Lower leg skin (tissue), 4 donors: ENCODE results near the gene SLC6A12. TPM values are rescaled to one million over a fixed set of nuclear protein-coding genes. Genes with fewer than 3 reads are reported as not detected.

Source experiments
- DNase-seq, 2 donors: peaks; one replicate each; pipeline ENCODE4 v3.0.0-alpha.2; 2019; ENCODE audit warnings: low spot score in 2 of 2
- H3K4me3 ChIP-seq: fragments of 200-600 bp; sonication (generic); 2 replicates; pipeline ENCODE4 v1.5.1; 2017; ENCODE audit warnings: mild to moderate bottlenecking, low read depth; ENCODE audit not compliant: poor library complexity, severe bottlenecking
- CTCF ChIP-seq, 3 donors: fragments of 450-650 bp; IDR thresholded peaks; one replicate each; pipeline ENCODE4 v1.5.1; 2016; ENCODE audit warnings: antibody characterized with exemption in 3 of 3, mild to moderate bottlenecking in 3 of 3, moderate library complexity in 2 of 3
- POLR2A ChIP-seq, 2 donors: fragments of 450-650 bp; IDR thresholded peaks; one replicate each; pipeline ENCODE4 v1.6.1; 2016 to 2017; ENCODE audit warnings: antibody characterized with exemption in 2 of 2, mild to moderate bottlenecking in 1 of 2, moderate library complexity in 1 of 2
- WGBS, 2 donors: methylation state at CpG; one replicate each; pipeline ENCODE4 v1.1.5; 2018; 5-methylcytosine and 5-hydroxymethylcytosine counted together
- intact Hi-C: fragments of 100-400 bp; cut with DNase I; formaldehyde crosslinking; loops from one replicate; pipeline ENCODE4 v1.15.0; 2023; ENCODE audit warnings: low total_unique reads
- total RNA-seq, 4 donors: library from RNA; depleted of rRNA; stranded (reverse); fragments of >200 nt; gene quantifications; one replicate each; pipeline ENCODE4 v1.1.0, GENCODE V29; 2016

SLC6A12 gene
- total RNA-seq, 4 donors from 2014 or later, result 0.30 to 0.74 (median 0.71) TPM; not detected in 1

- 65 to 71% methylated on average over 9 to 11 of the region's 11 CpGs for WGBS, 2 donors
- no peak for DNase-seq
- intact Hi-C loops, result no loop called here
- no peak overlapping the region for H3K4me3 ChIP-seq
- TF ChIP-seq CTCF (IDR thresholded peaks at IDR 0.05), result no peak
- TF ChIP-seq POLR2A (IDR thresholded peaks at IDR 0.05), result no peak
Observed at GRCh38 chr12:177336-177979, 36.5 kb downstream of the SLC6A12 start.

GRCh38 chr12:176321-177181 lies 37.4 kb downstream of the SLC6A12 start:
- no peak for DNase-seq
- TF ChIP-seq POLR2A (IDR thresholded peaks at IDR 0.05) (no peak), CTCF (IDR thresholded peaks at IDR 0.05) (no peak)
- no peak overlapping the region for H3K4me3 ChIP-seq
- 41 to 56% methylated on average over 14 to 16 of the region's 16 CpGs for WGBS, 2 donors
- intact Hi-C loops, result no loop called here

GRCh38 chr12:175759-176158 lies 38.2 kb downstream of the SLC6A12 start:
- WGBS, 2 donors, result 79 to 89% methylated on average over 12 to 16 of the region's 16 CpGs
- intact Hi-C loops, result no loop called here
- H3K4me3 ChIP-seq, result no peak overlapping the region
- no peak for DNase-seq
- TF ChIP-seq POLR2A (IDR thresholded peaks at IDR 0.05) (no peak), CTCF (IDR thresholded peaks at IDR 0.05) (no peak)

GRCh38 chr12:175250-175649 lies 38.7 kb downstream of the SLC6A12 start:
- intact Hi-C loops, result no loop called here
- TF ChIP-seq POLR2A (IDR thresholded peaks at IDR 0.05), result no peak
- no peak for TF ChIP-seq CTCF (IDR thresholded peaks at IDR 0.05)

GRCh38 chr12:174596-174995 lies 39.4 kb downstream of the SLC6A12 start:
- intact Hi-C loops, result no loop called here
- TF ChIP-seq POLR2A (IDR thresholded peaks at IDR 0.05) (no peak), CTCF (IDR thresholded peaks at IDR 0.05) (no peak)
- DNase-seq, result no peak
- 72 to 75% methylated on average over 19 to 23 of the region's 23 CpGs for WGBS, 2 donors
- no peak overlapping the region for H3K4me3 ChIP-seq

More at GRCh38 chr12:175250-175649, 38.7 kb downstream of the SLC6A12 start:
- no peak overlapping the region for H3K4me3 ChIP-seq
- DNase-seq, result no peak
- WGBS, 2 donors, result 47 to 60% methylated on average over 10 of the region's 10 CpGs
